ENCODE results near the gene SVOPL.
"Not testable (repeated sequence)": the region's sequence is repeated elsewhere in the genome, so short reads cannot be mapped to it uniquely, and the experiment has no call there.

The SVOPL gene

GRCh38 chr7:138700857-138701536 lies at the start of gene SVOPL:
SVOPL (minus strand) TSS chr7:138701362; CDS start chr7:138679045, 22,317 bp downstream.
- DNase-seq (ENCODE audit: low read depth in 2 of 2), result no peak

- no peak for DNase-seq (ENCODE audit: low read depth in 2 of 2)
Measured at GRCh38 chr7:138750473-138750872, 49.3 kb upstream of the SVOPL start.

- DNase-seq (ENCODE audit: low read depth in 2 of 2), result no peak
Measured at GRCh38 chr7:138749960-138750359, 48.8 kb upstream of the SVOPL start.

- DNase-seq (ENCODE audit: low read depth in 2 of 2), result no peak
Measured at GRCh38 chr7:138748666-138749065, 47.5 kb upstream of the SVOPL start.

- DNase-seq (ENCODE audit: low read depth in 2 of 2), result no peak
Measured at GRCh38 chr7:138746073-138746472, 44.9 kb upstream of the SVOPL start.

- no peak for DNase-seq (ENCODE audit: low read depth in 2 of 2)
Measured at GRCh38 chr7:138745189-138745588, 44.0 kb upstream of the SVOPL start.

- no peak for DNase-seq (ENCODE audit: low read depth in 2 of 2)
Measured at GRCh38 chr7:138741453-138741735, 40.2 kb upstream of the SVOPL start.

- DNase-seq (ENCODE audit: low read depth in 2 of 2), result no peak
Measured at GRCh38 chr7:138739859-138740258, 38.7 kb upstream of the SVOPL start.

GRCh38 chr7:138738551-138739335 lies 37.6 kb upstream of the SVOPL start:
- DNase-seq (ENCODE audit: low read depth in 2 of 2), result peak; percentile 72 to 75

- DNase-seq (ENCODE audit: low read depth in 2 of 2), result no peak
Measured at GRCh38 chr7:138738114-138738513, 37.0 kb upstream of the SVOPL start.

- no peak for DNase-seq (ENCODE audit: low read depth in 2 of 2)
Measured at GRCh38 chr7:138735399-138735798, 34.2 kb upstream of the SVOPL start.

- not testable (repeated sequence) for DNase-seq (ENCODE audit: low read depth in 2 of 2)
Measured at GRCh38 chr7:138731733-138732132, 30.6 kb upstream of the SVOPL start.

- DNase-seq (ENCODE audit: low read depth in 2 of 2), result no peak
Measured at GRCh38 chr7:138729444-138729843, 28.3 kb upstream of the SVOPL start.

- no peak for DNase-seq (ENCODE audit: low read depth in 2 of 2)
Measured at GRCh38 chr7:138727336-138728099, 26.4 kb upstream of the SVOPL start.

GRCh38 chr7:138726288-138726687 lies 25.1 kb upstream of the SVOPL start:
- no peak for DNase-seq (ENCODE audit: low read depth in 2 of 2)

- DNase-seq (ENCODE audit: low read depth in 2 of 2), result no peak
Measured at GRCh38 chr7:138720286-138720685, 19.1 kb upstream of the SVOPL start.

- DNase-seq (ENCODE audit: low read depth in 2 of 2), result no peak
Measured at GRCh38 chr7:138716889-138717288, 15.7 kb upstream of the SVOPL start.

GRCh38 chr7:138713191-138713590 lies 12.0 kb upstream of the SVOPL start:
- no peak for DNase-seq (ENCODE audit: low read depth in 2 of 2)

- no peak for DNase-seq (ENCODE audit: low read depth in 2 of 2)
Measured at GRCh38 chr7:138712652-138713051, 11.5 kb upstream of the SVOPL start.

- no peak for DNase-seq (ENCODE audit: low read depth in 2 of 2)
Measured at GRCh38 chr7:138710536-138711385, 9.6 kb upstream of the SVOPL start.

- DNase-seq (ENCODE audit: low read depth in 2 of 2), result no peak
Measured at GRCh38 chr7:138705167-138705566, 4.0 kb upstream of the SVOPL start.

GRCh38 chr7:138701537-138701923 lies 368 bp upstream of the SVOPL start:
- DNase-seq (ENCODE audit: low read depth in 2 of 2), result no peak

Data from stimulated activated CD8-positive, alpha-beta memory T cell treated with anti-CD3 and anti-CD28 coated beads, Interleukin-2, amount 100 ng/mL, for 48 hours (primary cell).